Fibroblast of villous mesenchyme (primary cell): Measurements from ENCODE around the gene PRKCH. TPM values are rescaled to one million over a fixed set of nuclear protein-coding genes. Genes with fewer than 3 reads are reported as not detected.
"Not testable (repeated sequence)": the region's sequence is repeated elsewhere in the genome, so short reads cannot be mapped to it uniquely, and the experiment has no call there.

Experiments
- DNase-seq: peaks from one replicate; pipeline ENCODE4 v3.0.0-alpha.2; 2010; ENCODE audit warnings: low read depth
- H3K4me3 ChIP-seq: 2 replicates; pipeline ENCODE4 v1.5.1; 2011; ENCODE audit warnings: low read depth, mild to moderate bottlenecking, low read length
- total RNA-seq: library from RNA; depleted of rRNA; stranded (reverse); fragments of >200 nt; gene quantifications from 2 replicates; pipeline ENCODE4 v1.2.3, GENCODE V29; 2012
- TF ChIP-seq, protein P1 (sequence below): IDR thresholded peaks from 2 replicates; pipeline ENCODE4 v1.5.1; 2012; ENCODE audit warnings: low read depth, mild to moderate bottlenecking, low read length; ENCODE audit not compliant: insufficient read depth

Gene PRKCH
- total RNA-seq, 1 donor = 2.6 TPM

DNA sequence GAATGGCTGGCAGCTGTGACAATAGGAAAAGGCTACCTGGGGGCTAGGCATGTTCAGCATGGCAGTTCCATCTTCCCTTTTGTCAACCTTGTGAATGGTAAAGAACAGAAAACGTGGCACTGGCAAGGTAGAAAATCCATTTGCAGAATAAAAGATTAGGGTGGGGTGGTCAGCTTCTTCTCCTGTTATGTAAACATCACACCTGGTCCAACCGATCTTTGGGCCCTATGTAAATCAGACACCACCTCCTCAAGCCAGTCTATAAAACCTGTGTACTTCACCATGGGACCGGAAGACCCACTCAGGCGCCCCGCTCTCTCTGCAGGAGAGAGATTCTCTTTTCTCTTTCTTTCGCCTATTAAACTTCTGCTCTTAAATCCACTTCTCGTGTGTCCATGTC, 20.6 kb upstream of the PRKCH start:
- no peak overlapping the region for H3K4me3 ChIP-seq
- DNase-seq = no peak
- TF ChIP-seq, protein P1, sequence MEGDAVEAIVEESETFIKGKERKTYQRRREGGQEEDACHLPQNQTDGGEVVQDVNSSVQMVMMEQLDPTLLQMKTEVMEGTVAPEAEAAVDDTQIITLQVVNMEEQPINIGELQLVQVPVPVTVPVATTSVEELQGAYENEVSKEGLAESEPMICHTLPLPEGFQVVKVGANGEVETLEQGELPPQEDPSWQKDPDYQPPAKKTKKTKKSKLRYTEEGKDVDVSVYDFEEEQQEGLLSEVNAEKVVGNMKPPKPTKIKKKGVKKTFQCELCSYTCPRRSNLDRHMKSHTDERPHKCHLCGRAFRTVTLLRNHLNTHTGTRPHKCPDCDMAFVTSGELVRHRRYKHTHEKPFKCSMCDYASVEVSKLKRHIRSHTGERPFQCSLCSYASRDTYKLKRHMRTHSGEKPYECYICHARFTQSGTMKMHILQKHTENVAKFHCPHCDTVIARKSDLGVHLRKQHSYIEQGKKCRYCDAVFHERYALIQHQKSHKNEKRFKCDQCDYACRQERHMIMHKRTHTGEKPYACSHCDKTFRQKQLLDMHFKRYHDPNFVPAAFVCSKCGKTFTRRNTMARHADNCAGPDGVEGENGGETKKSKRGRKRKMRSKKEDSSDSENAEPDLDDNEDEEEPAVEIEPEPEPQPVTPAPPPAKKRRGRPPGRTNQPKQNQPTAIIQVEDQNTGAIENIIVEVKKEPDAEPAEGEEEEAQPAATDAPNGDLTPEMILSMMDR = no peak

DNA sequence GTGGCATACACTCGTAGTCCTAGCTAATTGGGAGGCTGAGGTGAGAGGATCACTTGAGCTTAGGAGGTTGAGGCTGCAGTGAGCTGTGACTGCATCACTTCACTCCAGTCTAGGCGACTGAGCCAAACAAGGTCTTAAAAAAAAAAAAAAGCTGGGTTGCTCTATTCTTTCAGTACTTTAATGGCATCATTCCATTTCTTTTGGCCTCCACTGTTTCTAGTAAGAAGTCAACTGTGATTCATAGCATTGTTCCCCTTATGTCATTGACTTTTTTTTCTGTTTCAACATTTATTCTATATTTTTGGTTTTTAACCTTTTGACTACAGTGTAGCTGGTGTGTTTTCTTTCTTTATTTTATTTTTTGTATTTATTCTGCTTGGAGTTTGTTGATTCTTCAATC, 16.7 kb upstream of the PRKCH start:
- TF ChIP-seq, protein P1 = no peak
- no peak overlapping the region for H3K4me3 ChIP-seq
- no peak for DNase-seq

DNA sequence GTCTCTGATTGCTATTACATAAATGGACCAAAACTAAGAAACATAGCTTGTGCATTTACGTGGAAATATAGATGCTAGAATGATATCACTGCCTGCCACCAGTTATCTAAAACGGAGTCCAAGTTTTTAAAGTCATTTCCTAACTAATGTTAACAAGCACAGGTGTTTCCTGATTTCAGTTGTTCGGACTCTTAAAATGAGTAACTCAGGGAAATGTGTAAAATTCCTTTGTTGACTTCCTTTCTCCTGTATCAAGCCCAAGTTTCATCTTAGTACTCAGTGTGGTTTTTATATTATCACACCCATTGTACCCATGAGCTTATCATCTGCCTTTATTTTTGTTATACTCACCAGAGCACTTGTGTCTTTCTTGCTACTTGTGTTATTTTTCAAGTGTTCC, 13.2 kb upstream of the PRKCH start:
- TF ChIP-seq, protein P1 = no peak
- no peak for DNase-seq
- no peak overlapping the region for H3K4me3 ChIP-seq

DNA sequence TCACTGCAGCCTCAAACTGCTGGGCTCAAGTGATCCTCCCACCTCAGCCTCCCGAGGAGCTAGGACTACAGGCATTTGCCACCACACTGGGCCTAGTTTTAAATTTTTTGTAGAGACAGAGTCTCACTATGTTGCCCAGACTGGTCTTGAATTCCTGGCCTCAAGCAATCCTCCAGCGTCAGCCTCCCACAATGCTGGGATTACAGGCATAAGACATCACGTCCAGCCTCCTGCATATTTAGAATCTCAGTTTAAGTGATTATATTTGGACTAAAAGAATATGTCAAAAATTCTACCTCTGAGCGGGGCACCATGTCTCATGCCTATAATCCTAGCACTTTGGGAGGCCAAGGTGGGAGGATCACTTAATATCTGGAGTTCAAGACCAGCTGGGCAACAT, 12.7 kb upstream of the PRKCH start:
- not testable (repeated sequence) for DNase-seq, H3K4me3 ChIP-seq

DNA sequence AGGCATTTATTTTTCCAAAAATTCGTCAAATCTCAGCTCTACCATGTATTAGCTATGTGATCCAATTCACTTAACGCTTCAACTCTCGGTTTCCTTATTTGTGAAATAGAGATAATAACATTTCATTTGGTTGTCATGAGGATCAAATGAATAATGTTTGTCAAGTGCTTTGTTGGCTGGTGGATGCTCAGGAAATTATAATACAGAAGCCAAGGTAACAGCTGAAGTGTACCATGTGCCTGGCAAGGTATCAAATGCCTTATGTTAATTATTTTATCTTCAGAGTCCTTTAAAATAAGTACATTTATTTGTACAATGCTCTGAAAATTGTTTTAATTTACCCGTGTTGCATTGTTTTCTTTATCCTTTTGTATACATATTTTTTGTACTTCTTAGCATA, 6.1 kb upstream of the PRKCH start:
- no peak overlapping the region for H3K4me3 ChIP-seq
- TF ChIP-seq, protein P1 = no peak
- no peak for DNase-seq

DNA sequence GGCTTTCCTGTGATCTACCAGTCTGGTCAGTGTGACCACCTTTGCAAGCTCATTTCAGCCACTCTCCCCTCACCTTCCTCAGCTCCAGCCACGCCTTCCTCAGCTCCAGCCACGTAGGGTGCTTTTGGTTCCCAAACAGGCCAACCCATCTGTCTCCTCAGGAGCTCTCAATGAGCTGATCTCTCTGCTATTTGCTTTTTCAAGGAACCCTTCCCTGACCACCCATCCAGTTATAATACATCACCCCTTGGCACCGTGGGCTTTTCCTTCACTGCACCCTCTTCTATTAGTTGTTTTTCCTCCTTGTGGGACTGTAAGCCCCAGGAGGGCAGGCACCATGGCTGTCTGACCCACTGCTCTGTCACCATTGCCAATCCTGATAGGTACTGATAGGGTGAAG, 2.3 kb upstream of the PRKCH start:
- no peak for DNase-seq

DNA sequence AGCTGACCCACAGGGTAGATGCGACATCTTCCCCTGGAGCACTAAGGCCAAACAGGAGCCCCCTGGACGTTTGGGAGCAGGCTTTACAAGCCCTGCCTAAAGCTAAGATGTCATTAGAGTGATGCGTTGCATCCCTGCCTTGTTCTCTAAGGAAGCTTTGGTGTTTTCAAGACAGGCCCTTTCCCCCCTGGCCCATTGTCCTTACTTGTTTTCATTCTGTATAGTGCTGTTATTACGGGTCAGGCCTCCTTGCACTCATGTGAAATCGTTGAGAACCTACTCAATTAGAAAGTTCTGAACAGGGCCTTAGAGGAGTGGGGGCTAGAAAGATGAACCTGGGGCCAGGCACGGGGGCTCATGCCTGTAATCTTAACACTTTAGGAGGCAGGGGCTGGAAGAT, 1.7 kb upstream of the PRKCH start:
- H3K4me3 ChIP-seq = no peak overlapping the region
- TF ChIP-seq, protein P1 = no peak
- DNase-seq = no peak

More for the DNA sequence above, 2.3 kb upstream of the PRKCH start:
- H3K4me3 ChIP-seq = no peak overlapping the region
- TF ChIP-seq, protein P1 = no peak

DNA sequence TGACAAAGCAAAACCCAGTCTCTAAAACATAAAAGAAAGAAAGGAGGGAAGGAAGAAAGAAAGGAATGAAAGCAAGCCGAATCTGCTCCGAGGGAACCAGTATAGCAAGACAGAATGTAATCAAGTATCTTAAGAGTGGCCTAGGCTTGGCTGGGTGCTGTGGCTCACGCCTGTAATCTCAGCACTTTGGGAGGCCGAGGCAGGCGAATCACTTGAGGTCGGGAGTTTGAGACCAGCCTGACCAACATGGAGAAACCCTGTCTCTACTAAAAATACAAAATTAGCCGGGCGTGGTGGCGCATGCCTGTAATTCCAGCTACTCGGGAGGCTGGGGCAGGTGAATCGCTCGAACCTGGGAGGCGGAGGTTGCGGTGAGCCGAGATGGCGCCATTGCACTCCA, 1.2 kb upstream of the PRKCH start:
- not testable (repeated sequence) for DNase-seq, H3K4me3 ChIP-seq
